Panc1 (cell line): ENCODE measurements around the gene ZNF518B. TPM values are rescaled to one million over a fixed set of nuclear protein-coding genes. Genes with fewer than 3 reads are reported as not detected.
A peak's percentile ranks its signal among the peaks of the same experiment; 100 is the strongest.

Experiments
- ATAC-seq: fragments of 200-7000 bp; cut with Tn5 transposase; 2 replicates; pipeline ENCODE4 v1.9.1; 2020; ENCODE audit warnings: mild to moderate bottlenecking, moderate library complexity
- BruUV-seq: library from RNA; stranded (reverse); fragments of 400-500 nt; replicated peaks from 2 replicates; lab custom pipeline; 2021; lab: Mats Ljungman, UMichigan
- CTCF ChIA-PET: fragments of 300-600 bp; sonication (Branson Sonifier 250); formaldehyde crosslinking; loops from one replicate; lab custom pipeline; 2022; ENCODE audit warnings: antibody characterized with exemption; lab: Charles Lee
- POLR2A ChIA-PET: fragments of 300-600 bp; sonication (Branson Sonifier 250); formaldehyde crosslinking; loops from one replicate; lab custom pipeline; 2022; ENCODE audit warnings: antibody characterized with exemption; lab: Charles Lee
- DNase-seq: peaks from one replicate; pipeline ENCODE4 v3.0.0-alpha.2; 2010; ENCODE audit warnings: low read depth, low spot score
- H3K27ac ChIP-seq: 2 replicates; pipeline ENCODE4 v1.5.1; 2011; ENCODE audit warnings: mild to moderate bottlenecking, low read length, inconsistent platforms
- H3K27me3 ChIP-seq: fragments of 200-500 bp; sonication (Bioruptor generic); 2 replicates; pipeline ENCODE4 v1.6.0; 2014; ENCODE audit warnings: low read length, inconsistent platforms; ENCODE audit not compliant: control insufficient read depth, insufficient read depth
- H3K36me3 ChIP-seq: fragments of 200-500 bp; sonication (Bioruptor generic); 2 replicates; pipeline ENCODE4 v1.5.1; 2014; ENCODE audit warnings: inconsistent platforms, mild to moderate bottlenecking, low read length, moderate library complexity; ENCODE audit not compliant: control insufficient read depth, insufficient read depth
- H3K4me1 ChIP-seq: 2 replicates; pipeline ENCODE4 v1.5.1; 2011; ENCODE audit warnings: inconsistent platforms, mild to moderate bottlenecking, low read length, moderate library complexity; ENCODE audit not compliant: control insufficient read depth, insufficient read depth
- H3K4me3 ChIP-seq, 2 experiments: 2 replicates each; pipeline ENCODE4 v1.5.1; 2011 to 2012; ENCODE audit warnings: low read depth in 2 of 2, low read length in 2 of 2, mild to moderate bottlenecking in 2 of 2, inconsistent platforms in 1 of 2, moderate library complexity in 1 of 2
- H3K9me3 ChIP-seq: fragments of 200-500 bp; sonication (Bioruptor generic); 2 replicates; pipeline ENCODE4 v1.5.1; 2014; ENCODE audit warnings: low read depth, mild to moderate bottlenecking, inconsistent platforms, low read length, moderate library complexity; ENCODE audit not compliant: control insufficient read depth, insufficient read depth
- CTCF ChIP-seq: fragments of 450-650 bp; IDR thresholded peaks from 2 replicates; pipeline ENCODE4 v1.5.1; 2017; ENCODE audit warnings: mild to moderate bottlenecking
- POLR2AphosphoS5 ChIP-seq: IDR thresholded peaks from 2 replicates; pipeline ENCODE4 v1.6.1; 2012; ENCODE audit warnings: mild to moderate bottlenecking, low read depth, low read length, moderate library complexity
- REST ChIP-seq, 2 experiments: IDR thresholded peaks; 2 replicates each; pipeline ENCODE4 v1.6.1; 2011 to 2012; ENCODE audit warnings: low read depth in 2 of 2, control low read depth in 1 of 2, low read length in 1 of 2, mild to moderate bottlenecking in 1 of 2, moderate library complexity in 1 of 2; ENCODE audit not compliant: insufficient read depth in 1 of 2
- SIN3A ChIP-seq: IDR thresholded peaks from 2 replicates; pipeline ENCODE4 v1.6.1; 2012; ENCODE audit warnings: low read depth, mild to moderate bottlenecking, low read length, moderate library complexity, borderline replicate concordance; ENCODE audit not compliant: insufficient read depth
- TCF7L2 ChIP-seq: IDR thresholded peaks from 2 replicates; pipeline ENCODE4 v1.6.1; 2011; ENCODE audit warnings: mild to moderate bottlenecking, low read depth, low read length, inconsistent platforms
- in situ Hi-C: cut with HindIII; loops from 2 replicates; pipeline ENCODE4 v1.10.0; 2016; ENCODE audit warnings: low sequenced_read_pairs, low pct_unique_long_range_greater_than_20kb
- intact Hi-C: fragments of 100-400 bp; cut with micrococcal nuclease; formaldehyde crosslinking; loops from one replicate; pipeline ENCODE4 v1.10.0; 2022; ENCODE audit not compliant: unreplicated experiment
- total RNA-seq: library from RNA; stranded (reverse); gene quantifications from one replicate; pipeline ENCODE4 v1.2.1, GENCODE V29; 2021; ENCODE audit not compliant: unreplicated experiment

ZNF518B gene
- total RNA-seq, 1 experiment from 2014 or later, result 20.8 TPM

- H3K27ac ChIP-seq, result no peak overlapping the region
- no peak for DNase-seq
- H3K9me3 ChIP-seq, result no peaks in the 10 kb centered on the region
- intact Hi-C loops (no loop called here), in situ Hi-C loops (no loop called here)
- no TSS peak for BruUV-seq
- TF ChIP-seq POLR2AphosphoS5 (no peak), CTCF (no peak), TCF7L2 (no peak)
- ChIA-PET CTCF (no interaction called here), POLR2A (no interaction called here)
- H3K4me1 ChIP-seq, result no peaks in the 10 kb centered on the region
- H3K4me3 ChIP-seq, result no peak overlapping the region
- H3K27me3 ChIP-seq, result no peaks in the 10 kb centered on the region
- no peaks in the 10 kb centered on the region for H3K36me3 ChIP-seq
- no peak for ATAC-seq
Measured at GRCh38 chr4:10461850-10462400, 4.7 kb upstream of the ZNF518B start.

GRCh38 chr4:10461091-10461849 lies 4.0 kb upstream of the ZNF518B start:
- Histone ChIP-seq H3K4me1 (no peaks in the 10 kb centered on the region), H3K4me3 (no peak overlapping the region), H3K9me3 (no peaks in the 10 kb centered on the region), H3K27me3 (no peaks in the 10 kb centered on the region), H3K36me3 (no peaks in the 10 kb centered on the region), H3K27ac (no peak overlapping the region)
- TF ChIP-seq POLR2AphosphoS5 (no peak), CTCF (peak; percentile 40), SIN3A (no peak)
- DNase-seq (peak; percentile 7), ATAC-seq (no peak)
- intact Hi-C loops (no loop called here), in situ Hi-C loops (no loop called here)
- BruUV-seq, result no TSS peak
- POLR2A ChIA-PET, result no interaction called here
- CTCF ChIA-PET, result interaction anchor here (0.6 to 0.9 kb wide), 2 partner anchors 12 to 120 kb away, joined by 3 to 12 read pairs; no protein-coding TSS in a partner anchor

GRCh38 chr4:10460313-10461047 lies 3.3 kb upstream of the ZNF518B start:
- Histone ChIP-seq H3K36me3 (no peaks in the 10 kb centered on the region), H3K27ac (no peak overlapping the region), H3K4me1 (no peaks in the 10 kb centered on the region; the same call in 1 of the 2 replicates), H3K9me3 (no peaks in the 10 kb centered on the region), H3K4me3 (no peak overlapping the region), H3K27me3 (no peaks in the 10 kb centered on the region)
- ATAC-seq, result no peak
- POLR2A ChIA-PET, result no interaction called here
- no TSS peak for BruUV-seq
- in situ Hi-C loops (no loop called here), intact Hi-C loops (no loop called here)
- TF ChIP-seq REST (IDR thresholded peaks at IDR 0.05; ENCODE audit: insufficient read depth in 1 of 2, low read depth in 2 of 2, low read length in 1 of 2), result no peak
- no peak for TF ChIP-seq CTCF
- no peak for TF ChIP-seq SIN3A
- TF ChIP-seq POLR2AphosphoS5, result no peak
- no peak for TF ChIP-seq TCF7L2
- no peak for DNase-seq
- CTCF ChIA-PET, result interaction anchor here (0.6 to 0.9 kb wide), 2 partner anchors 13 to 121 kb away, joined by 3 to 12 read pairs; no protein-coding TSS in a partner anchor
